Prostate gland (tissue), 2 donors: Measurements from ENCODE around the gene MED9. TPM values are rescaled to one million over a fixed set of nuclear protein-coding genes. Genes with fewer than 3 reads are reported as not detected.

Experiments used
- DNase-seq: peaks from one replicate; pipeline ENCODE4 v3.0.0-alpha.2; 2019; ENCODE audit warnings: low spot score
- H3K27ac ChIP-seq, 2 donors: fragments of 200-600 bp; sonication (generic); 2 replicates each; pipeline ENCODE4 v1.5.1; 2017 to 2019
- H3K27me3 ChIP-seq: fragments of 200-600 bp; sonication (generic); replicated peaks from 2 replicates; pipeline ENCODE4 v1.5.1; 2019; ENCODE audit not compliant: insufficient read depth
- H3K36me3 ChIP-seq, 2 donors: fragments of 200-600 bp; sonication (generic); 1 replicate in 1 of 2; 2 replicates in 1 of 2; pipeline versions ENCODE4 v1.5.1 to v1.8.1; 2017 to 2019
- H3K4me1 ChIP-seq: fragments of 200-600 bp; sonication (generic); replicated peaks from 2 replicates; pipeline ENCODE4 v1.5.1; 2019
- H3K4me3 ChIP-seq, 2 donors: fragments of 200-600 bp; sonication (generic); 2 replicates each; pipeline ENCODE4 v1.5.1; 2017 to 2019
- H3K9me3 ChIP-seq: fragments of 200-600 bp; sonication (generic); 2 replicates; pipeline ENCODE4 v1.5.1; 2017
- CTCF ChIP-seq, 4 experiments: fragments of 200-600 bp in 2 of 4; fragments of 450-650 bp in 2 of 4; sonication (generic) in 2 of 4; IDR thresholded peaks; 1 replicate in 3 of 4; 2 replicates in 1 of 4; pipeline ENCODE4 v1.5.1; 2016 to 2019; ENCODE audit warnings: antibody characterized with exemption in 4 of 4, mild to moderate bottlenecking in 2 of 4, moderate library complexity in 2 of 4
- POLR2A ChIP-seq: fragments of 450-650 bp; IDR thresholded peaks from one replicate; pipeline ENCODE4 v1.6.1; 2016; ENCODE audit warnings: antibody characterized with exemption, mild to moderate bottlenecking
- POLR2AphosphoS5 ChIP-seq: sonication (generic); formaldehyde crosslinking; IDR thresholded peaks from one replicate; pipeline ENCODE4 v1.6.1; 2017; ENCODE audit warnings: antibody characterized with exemption
- WGBS: methylation state at CpG from one replicate; pipeline ENCODE4 v1.1.5; 2018; 5-methylcytosine and 5-hydroxymethylcytosine counted together
- intact Hi-C: fragments of 100-400 bp; cut with DNase I; formaldehyde crosslinking; loops from one replicate; pipeline ENCODE4 v1.14.2; 2022
- total RNA-seq, 2 donors: library from RNA; depleted of rRNA; stranded (reverse); fragments of >200 nt; gene quantifications; one replicate each; pipeline ENCODE4 v1.1.0, GENCODE V29; 2016

Gene MED9
- total RNA-seq, 2 donors from 2014 or later = 27.8 to 31.7 TPM

DNA sequence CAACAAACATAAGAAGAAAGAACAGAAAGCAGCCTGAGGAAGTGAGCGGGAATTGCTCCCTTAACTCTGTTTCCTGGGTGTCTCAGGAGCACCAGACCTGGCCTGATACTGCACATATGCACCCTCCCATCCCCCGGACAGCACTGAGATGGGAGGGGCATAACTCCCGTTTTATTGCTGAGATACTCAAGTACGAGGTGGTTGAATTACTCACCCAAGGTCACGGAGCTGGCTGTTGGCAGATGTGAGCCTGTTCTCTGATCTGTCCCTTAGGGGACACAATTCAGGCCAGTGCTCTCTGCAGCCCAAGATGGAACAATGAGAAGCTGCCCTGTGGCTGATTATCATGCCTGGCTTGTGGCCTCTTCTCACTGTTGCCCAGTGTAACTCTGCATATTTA, 9.1 kb upstream of the MED9 start:
- intact Hi-C loops = no loop called here
- TF ChIP-seq POLR2AphosphoS5 (no peak), CTCF (IDR thresholded peaks at IDR 0.05) (no peak), POLR2A (no peak)
- no peaks in the 10 kb centered on the region for H3K9me3 ChIP-seq
- no peaks in the 10 kb centered on the region for H3K36me3 ChIP-seq
- no peak for DNase-seq
- H3K27me3 ChIP-seq = no peaks in the 10 kb centered on the region
- 35% methylated on average over 5 of the region's 5 CpGs for WGBS
- H3K4me1 ChIP-seq = no peaks in the 10 kb centered on the region
- H3K27ac ChIP-seq = no peak overlapping the region
- H3K4me3 ChIP-seq = no peak overlapping the region

- 81% methylated on average over 5 of the region's 5 CpGs for WGBS
- no peak for DNase-seq
- no peaks in the 10 kb centered on the region for H3K27me3 ChIP-seq
- no peak overlapping the region for H3K4me3 ChIP-seq
- no peaks in the 10 kb centered on the region for H3K4me1 ChIP-seq
- intact Hi-C loops = no loop called here
- no peak overlapping the region for H3K27ac ChIP-seq
- TF ChIP-seq CTCF (IDR thresholded peaks at IDR 0.05) (no peak), POLR2A (no peak), POLR2AphosphoS5 (no peak)
- H3K9me3 ChIP-seq = no peaks in the 10 kb centered on the region
- H3K36me3 ChIP-seq = no peaks in the 10 kb centered on the region
Observed at GRCh38 chr17:17468217-17469010, 8.4 kb upstream of the MED9 start.

- TF ChIP-seq POLR2AphosphoS5 (no peak), CTCF (IDR thresholded peaks at IDR 0.05) (no peak), POLR2A (no peak)
- 93% methylated on average over 4 of the region's 4 CpGs for WGBS
- H3K4me3 ChIP-seq = no peak overlapping the region
- no peaks in the 10 kb centered on the region for H3K27me3 ChIP-seq
- no peak for DNase-seq
- no peaks in the 10 kb centered on the region for H3K9me3 ChIP-seq
- H3K27ac ChIP-seq = no peak overlapping the region
- H3K36me3 ChIP-seq = no peaks in the 10 kb centered on the region
- intact Hi-C loops = no loop called here
- no peaks in the 10 kb centered on the region for H3K4me1 ChIP-seq
Observed at GRCh38 chr17:17469358-17469757, 7.4 kb upstream of the MED9 start.

- no peaks in the 10 kb centered on the region for H3K9me3 ChIP-seq
- no peaks in the 10 kb centered on the region for H3K27me3 ChIP-seq
- no peaks in the 10 kb centered on the region for H3K4me1 ChIP-seq
- TF ChIP-seq CTCF (IDR thresholded peaks at IDR 0.05) = no peak
- no peak for TF ChIP-seq POLR2AphosphoS5
- no peak for TF ChIP-seq POLR2A
- 87% methylated on average over 3 of the region's 3 CpGs for WGBS
- intact Hi-C loops = no loop called here
- no peaks in the 10 kb centered on the region for H3K36me3 ChIP-seq
- DNase-seq = no peak
- no peak overlapping the region for H3K4me3 ChIP-seq
- no peak overlapping the region for H3K27ac ChIP-seq
Observed at GRCh38 chr17:17469996-17470395, 6.8 kb upstream of the MED9 start.

- Histone ChIP-seq H3K4me3 (no peak overlapping the region), H3K36me3 (no peaks in the 10 kb centered on the region), H3K4me1 (no peaks in the 10 kb centered on the region), H3K9me3 (no peaks in the 10 kb centered on the region), H3K27ac (no peak overlapping the region), H3K27me3 (no peaks in the 10 kb centered on the region)
- intact Hi-C loops = no loop called here
- WGBS = 43% methylated on average over 8 of the region's 8 CpGs
- TF ChIP-seq POLR2AphosphoS5 = no peak
- DNase-seq = no peak
Observed at GRCh38 chr17:17472333-17472920, 4.4 kb upstream of the MED9 start.
